NCI-H1694 (cell line): ENCODE results near the gene GPR160.
"Not testable (repeated sequence)": the region's sequence is repeated elsewhere in the genome, so short reads cannot be mapped to it uniquely, and the experiment has no call there.

Experiments
- DNase-seq: peaks from one replicate; lab custom pipeline; 2025; lab: John Stamatoyannopoulos, UW

Gene GPR160

GRCh38 chr3:170037463-170038433, at the start of gene GPR160:
GPR160 (plus strand) TSS chr3:170037995; CDS start chr3:170083973, 45,978 bp downstream.
- peak; percentile 44 for DNase-seq

- no peak for DNase-seq
These were observed 47.4 kb upstream of the GPR160 start for GRCh38 chr3:169990431-169990830.

- DNase-seq, result no peak
These were observed 45.6 kb upstream of the GPR160 start for GRCh38 chr3:169992156-169992555.

- DNase-seq, result no peak
These were observed 45.0 kb upstream of the GPR160 start for GRCh38 chr3:169992781-169993180.

GRCh38 chr3:169993761-169994160, 44.0 kb upstream of the GPR160 start:
- DNase-seq, result no peak

GRCh38 chr3:169996063-169996462, 41.7 kb upstream of the GPR160 start:
- DNase-seq, result no peak

- no peak for DNase-seq
These were observed 39.1 kb upstream of the GPR160 start for GRCh38 chr3:169998668-169999131.

GRCh38 chr3:169999433-169999832, 38.4 kb upstream of the GPR160 start:
- no peak for DNase-seq

- no peak for DNase-seq
These were observed 37.7 kb upstream of the GPR160 start for GRCh38 chr3:170000051-170000450.

- no peak for DNase-seq
These were observed 35.6 kb upstream of the GPR160 start for GRCh38 chr3:170002231-170002630.

- no peak for DNase-seq
These were observed 34.9 kb upstream of the GPR160 start for GRCh38 chr3:170002879-170003278.

GRCh38 chr3:170003881-170004356, 33.9 kb upstream of the GPR160 start:
- DNase-seq, result no peak

- DNase-seq, result no peak
These were observed 30.6 kb upstream of the GPR160 start for GRCh38 chr3:170007031-170007663.

- no peak for DNase-seq
These were observed 27.3 kb upstream of the GPR160 start for GRCh38 chr3:170010498-170010897.

GRCh38 chr3:170012683-170013400, 25.0 kb upstream of the GPR160 start:
- DNase-seq, result no peak

- no peak for DNase-seq
These were observed 21.7 kb upstream of the GPR160 start for GRCh38 chr3:170016057-170016456.

- not testable (repeated sequence) for DNase-seq
These were observed 18.5 kb upstream of the GPR160 start for GRCh38 chr3:170019306-170019705.

GRCh38 chr3:170021083-170021482, 16.7 kb upstream of the GPR160 start:
- DNase-seq, result no peak

- no peak for DNase-seq
These were observed 15.5 kb upstream of the GPR160 start for GRCh38 chr3:170022336-170022735.

- no peak for DNase-seq
These were observed 14.6 kb upstream of the GPR160 start for GRCh38 chr3:170023165-170023564.

- DNase-seq, result no peak
These were observed 13.2 kb upstream of the GPR160 start for GRCh38 chr3:170024581-170024980.
